Measurements from ENCODE around the gene EPHB2.
"Not testable (repeated sequence)": the region's sequence is repeated elsewhere in the genome, so short reads cannot be mapped to it uniquely, and the experiment has no call there.

The EPHB2 gene

DNA sequence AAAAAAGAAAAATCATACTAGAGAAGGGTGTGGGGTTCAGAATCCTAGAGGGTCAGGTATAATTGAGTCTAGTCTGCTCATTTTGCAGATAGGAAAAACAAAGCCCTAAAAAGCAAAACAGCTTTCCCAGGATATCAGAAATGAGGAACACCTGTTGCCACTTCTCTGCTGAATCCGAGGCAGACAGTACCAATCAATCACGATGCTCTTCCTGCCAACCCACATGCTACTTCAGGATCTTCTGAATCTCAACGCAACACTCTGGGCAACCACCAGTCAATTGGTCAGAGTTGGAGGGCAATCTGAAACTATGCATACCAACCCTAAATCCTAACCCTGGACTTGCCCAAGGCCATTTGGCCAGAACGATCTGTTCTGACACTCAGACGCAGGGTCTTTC lies 128.3 kb downstream of the EPHB2 start:
- no peak for DNase-seq (ENCODE audit: low spot score)

DNA sequence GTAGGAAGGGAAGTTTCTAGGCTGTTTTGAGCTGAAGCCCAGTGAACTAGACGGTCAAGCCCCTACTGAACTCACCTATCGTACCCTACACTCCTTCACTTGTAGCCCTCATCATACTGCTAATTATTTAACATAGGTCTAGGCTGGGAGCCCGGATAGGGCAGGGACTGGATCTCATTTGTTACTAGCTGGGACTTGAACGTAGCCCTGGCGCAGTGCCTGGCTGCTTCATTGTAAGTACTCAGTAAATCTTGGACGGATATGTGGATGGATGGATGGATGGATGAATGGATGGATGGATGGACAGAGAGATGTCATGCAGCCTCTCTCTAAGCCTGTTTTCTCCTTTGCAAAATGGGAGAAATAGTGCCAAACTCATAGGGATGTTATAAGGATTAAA lies 129.2 kb downstream of the EPHB2 start:
- no peak for DNase-seq (ENCODE audit: low spot score)

DNA sequence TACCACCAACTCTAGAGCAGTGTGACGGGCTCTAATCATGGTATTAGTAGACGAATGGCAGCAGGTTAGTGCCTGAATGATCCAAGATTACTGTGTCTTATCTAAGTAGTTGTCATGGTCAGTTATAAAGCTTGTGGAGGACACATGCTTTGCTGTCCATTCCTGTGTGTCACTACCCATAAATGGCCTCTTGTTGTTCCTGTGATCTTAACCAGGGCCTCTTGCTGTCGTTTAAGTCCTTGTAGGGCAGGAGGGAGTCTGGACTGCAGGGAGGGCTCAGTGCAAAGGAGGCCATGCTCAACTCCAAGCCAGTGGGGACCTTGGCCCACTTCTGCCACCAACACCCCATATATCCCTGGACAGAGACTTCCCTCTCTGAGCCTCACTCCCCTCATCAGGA lies 130.5 kb downstream of the EPHB2 start:
- no peak for DNase-seq (ENCODE audit: low spot score)

DNA sequence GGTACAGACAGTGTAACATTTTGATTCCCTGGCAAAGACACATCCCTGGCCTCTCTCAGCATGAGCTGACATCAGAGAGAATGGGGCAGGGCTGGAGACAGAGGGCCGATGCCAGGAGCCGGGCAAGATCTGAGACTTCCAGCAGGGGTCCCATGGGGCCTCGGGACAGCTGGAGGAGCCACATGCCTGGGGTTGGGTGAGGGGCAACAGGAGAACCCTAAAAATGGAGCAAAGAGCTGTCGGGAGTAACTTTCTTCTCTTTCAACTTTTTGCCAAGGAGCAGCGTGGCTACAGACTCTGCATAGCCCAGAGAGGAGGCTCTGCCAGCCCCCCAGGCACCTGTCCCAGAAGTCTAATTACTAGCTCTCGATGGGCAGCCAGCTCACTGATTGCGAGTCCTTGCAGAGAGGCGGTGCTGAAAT lies 131.2 kb downstream of the EPHB2 start:
- DNase-seq (ENCODE audit: low spot score): no peak

DNA sequence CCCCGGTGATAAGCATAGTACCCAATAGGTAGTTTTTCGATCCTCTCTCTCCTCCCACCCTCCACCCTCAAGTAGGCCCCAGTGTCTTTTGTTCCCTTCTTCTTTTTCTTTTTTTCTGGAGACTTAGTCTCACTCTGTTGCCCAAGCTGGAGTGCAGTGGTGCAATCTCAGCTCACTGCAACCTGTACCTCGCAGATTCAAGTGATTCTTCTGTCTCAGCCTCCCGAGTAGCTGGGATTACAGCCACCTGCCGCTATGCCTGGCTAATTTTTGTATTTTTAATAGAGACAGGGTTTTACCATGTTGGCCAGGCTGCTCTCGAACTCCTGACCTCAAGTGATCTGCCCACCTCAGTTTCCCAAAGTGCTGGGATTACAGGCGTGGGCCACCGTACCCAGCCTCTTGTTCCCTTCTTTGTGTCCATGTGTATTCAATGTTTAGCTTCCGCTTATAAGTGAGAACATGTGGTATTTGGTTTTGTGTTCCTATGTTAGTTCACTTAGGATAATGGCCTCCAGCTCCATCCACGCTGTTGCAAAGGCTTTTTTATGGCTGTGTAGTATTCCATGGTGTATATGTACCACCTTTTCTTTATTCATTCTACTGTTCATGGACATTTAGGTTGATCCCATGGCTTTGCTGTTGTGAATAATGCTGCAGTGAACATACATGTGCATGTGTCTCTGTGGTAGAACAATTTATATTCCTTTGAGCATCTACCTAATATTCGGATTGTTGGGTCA lies 133.0 kb downstream of the EPHB2 start:
- not testable (repeated sequence) for DNase-seq (ENCODE audit: low spot score)

DNA sequence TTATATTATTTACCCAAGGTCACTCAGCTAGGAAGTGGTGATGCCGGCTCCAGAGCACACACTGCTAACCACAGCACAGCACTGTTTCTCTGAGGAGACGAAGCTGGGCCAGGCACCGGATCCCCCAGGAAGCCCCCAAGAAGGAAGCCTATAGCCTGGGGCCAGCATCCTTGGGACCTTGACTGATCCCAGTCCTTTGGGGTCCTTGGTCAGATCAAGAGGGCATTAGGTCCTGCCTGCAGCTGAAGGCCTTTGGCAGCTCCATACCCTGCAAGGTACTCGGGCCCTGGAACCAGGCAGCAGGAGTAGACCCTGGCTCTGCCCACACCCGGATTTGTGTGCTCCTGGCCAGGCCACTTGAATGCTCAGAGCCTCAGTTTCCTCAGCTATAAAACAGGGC lies 134.0 kb downstream of the EPHB2 start:
- no peak for DNase-seq (ENCODE audit: low spot score)

DNA sequence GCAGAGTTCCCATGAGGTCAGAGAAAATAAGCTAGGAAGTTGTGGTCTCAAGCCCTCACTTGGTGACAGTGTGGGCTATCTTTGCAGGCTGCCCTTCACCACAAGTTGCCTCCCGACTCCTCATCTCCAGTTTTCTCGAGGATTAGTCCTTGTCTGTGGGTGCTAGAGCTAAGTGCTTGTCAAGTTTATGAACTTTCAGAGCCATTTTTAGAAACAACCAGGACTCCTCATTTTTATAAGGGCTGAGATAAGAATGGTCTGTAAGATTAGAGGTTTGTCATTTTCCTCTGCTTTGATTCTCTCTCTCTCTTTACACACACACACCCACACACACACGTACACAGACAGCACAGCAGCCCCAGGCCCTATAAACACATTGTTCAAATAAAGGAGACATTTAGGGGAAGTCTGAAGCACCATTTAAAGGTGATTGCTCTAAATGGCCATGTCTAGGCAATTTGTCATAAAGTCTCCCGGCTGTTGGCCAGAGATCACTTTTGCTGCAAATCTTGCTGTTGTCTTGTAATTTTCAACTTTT lies 134.8 kb downstream of the EPHB2 start:
- DNase-seq (ENCODE audit: low spot score): no peak

DNA sequence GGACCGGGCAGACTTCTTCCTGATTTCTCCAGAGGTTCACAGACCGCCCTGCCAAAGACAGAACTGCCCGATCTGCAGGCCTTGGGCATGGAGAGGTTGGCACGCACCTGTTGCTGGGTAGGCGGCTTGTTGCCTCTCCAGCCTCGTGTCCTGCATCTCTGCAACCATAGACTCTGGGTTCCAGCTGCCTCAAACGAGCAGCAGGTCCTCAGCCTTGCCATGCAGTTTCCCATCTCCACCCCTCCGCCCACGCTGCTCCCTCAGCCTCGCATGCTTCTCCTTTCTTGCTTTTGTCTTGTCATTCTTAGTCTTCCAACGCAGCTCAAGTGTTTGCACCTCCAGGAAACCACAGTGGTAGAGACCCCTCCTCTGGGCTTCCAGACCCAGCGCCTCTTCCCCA lies 135.8 kb downstream of the EPHB2 start:
- no peak for DNase-seq (ENCODE audit: low spot score)

DNA sequence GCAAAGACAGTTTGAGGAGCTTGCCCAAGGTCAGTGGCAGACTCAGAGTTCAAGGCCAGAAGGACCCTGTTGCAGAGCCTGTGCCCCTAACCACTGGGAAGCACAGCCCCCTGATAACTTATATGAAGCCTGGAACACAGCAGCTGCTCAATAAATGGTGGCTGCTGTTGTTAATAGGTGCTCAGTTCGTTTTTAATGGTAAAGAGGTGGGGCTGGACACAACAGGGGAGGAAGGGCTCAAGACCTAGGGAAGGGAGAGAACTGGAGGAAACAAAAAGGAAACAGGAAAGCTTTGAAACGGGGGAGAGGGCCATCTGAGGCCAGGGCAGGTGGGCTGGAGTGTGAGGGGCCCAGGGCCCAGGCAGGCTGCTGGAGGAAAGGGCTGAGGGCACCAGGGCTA lies 136.6 kb downstream of the EPHB2 start:
- DNase-seq (ENCODE audit: low spot score): no peak

DNA sequence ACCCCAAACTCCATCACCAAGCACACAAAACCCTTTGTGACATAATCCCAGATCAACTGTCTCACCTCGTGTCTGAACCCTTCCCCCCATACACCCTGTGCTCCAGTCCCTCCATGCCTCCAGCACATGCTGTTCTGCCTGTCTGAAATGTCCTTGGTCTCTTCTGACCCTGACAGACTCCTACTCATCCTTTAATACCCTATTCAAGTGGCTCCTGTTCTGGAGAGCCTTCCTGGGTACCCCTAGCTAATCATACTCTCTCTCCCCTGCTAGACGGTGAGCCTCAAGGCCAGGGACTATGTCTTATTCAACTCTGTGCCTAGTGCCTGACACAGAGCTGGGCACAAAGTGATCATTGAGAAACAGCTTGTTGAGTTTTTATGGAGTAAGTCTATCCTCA lies 137.1 kb downstream of the EPHB2 start:
- DNase-seq (ENCODE audit: low spot score): no peak

DNA sequence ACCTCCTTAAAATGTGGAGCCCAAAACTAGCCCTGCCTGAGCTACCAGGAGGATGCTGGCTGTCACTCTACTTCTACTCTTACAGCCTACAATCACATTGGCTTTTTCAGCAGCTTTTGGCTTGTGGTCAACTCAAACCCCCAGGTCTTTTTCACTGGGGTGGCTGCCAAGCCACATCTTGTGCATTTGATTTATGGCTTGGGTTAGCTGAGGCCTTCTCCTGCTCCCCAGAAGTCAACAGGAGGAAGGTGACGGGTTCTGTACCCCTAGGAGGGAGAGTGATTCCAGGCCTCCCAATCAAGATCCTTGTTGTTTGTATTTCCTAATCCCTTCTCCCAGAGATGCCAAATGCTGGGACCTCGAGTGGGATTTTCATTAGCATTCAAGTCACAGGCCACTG lies 137.8 kb downstream of the EPHB2 start:
- DNase-seq (ENCODE audit: low spot score): no peak

DNA sequence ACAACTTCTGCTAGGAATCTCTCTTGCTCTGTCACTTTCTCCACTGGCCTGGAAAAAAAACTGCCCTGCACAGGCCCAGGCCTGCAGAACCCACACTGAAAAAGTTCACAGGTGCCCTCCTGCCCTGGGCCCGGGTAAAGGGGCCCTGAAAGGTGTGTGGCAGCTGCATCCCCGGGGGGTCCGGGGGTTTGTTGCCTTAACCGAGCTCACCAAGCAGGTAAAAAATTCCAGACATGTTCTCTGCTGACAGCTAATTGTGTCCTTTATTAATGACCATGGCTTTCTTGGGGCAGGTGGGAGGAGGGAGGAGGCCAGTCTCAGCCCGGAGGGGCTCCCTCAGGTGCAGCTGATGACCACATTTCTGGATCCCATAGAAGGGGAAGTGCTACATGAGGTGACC lies 139.1 kb downstream of the EPHB2 start:
- DNase-seq (ENCODE audit: low spot score): no peak

DNA sequence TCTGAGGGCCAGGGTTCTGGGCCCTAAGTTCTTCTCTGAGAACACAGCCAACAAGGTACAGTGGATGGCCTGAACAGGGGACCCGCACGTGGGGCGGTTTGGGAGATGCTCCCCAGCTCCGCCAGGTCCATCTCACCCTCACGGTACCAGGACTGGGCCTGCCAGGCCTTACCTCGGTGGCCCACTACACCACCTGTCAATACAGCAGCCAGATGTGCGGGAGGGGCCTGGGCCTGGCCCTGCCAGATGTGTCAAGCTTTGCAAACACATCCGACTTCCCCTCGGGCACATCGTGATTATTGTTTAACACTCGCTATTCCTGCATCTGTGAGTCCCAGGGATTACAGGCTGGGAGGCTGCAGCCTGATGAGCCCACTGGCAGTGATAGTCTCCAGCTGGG lies 139.6 kb downstream of the EPHB2 start:
- no peak for DNase-seq (ENCODE audit: low spot score)

DNA sequence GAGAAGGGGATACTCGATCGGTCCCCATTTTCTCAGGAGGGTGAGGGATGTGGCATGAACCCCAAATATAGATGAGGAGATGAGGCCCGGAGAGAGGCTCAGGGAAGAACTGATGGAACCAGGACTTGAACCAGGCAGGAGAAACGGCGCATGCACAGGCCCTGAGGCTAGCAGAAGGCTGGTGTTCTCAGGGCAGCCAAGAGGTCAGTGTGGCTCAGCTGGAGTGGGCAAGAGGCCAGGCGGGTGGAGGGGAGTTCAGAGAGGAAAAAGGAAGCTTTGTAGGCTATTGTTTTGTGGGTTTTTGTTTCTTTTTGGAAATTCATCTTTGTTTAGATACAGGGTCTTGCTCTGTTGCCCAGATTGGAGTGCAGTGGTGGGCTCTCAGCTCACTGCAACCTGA lies 140.0 kb downstream of the EPHB2 start:
- DNase-seq (ENCODE audit: low spot score): no peak

DNA sequence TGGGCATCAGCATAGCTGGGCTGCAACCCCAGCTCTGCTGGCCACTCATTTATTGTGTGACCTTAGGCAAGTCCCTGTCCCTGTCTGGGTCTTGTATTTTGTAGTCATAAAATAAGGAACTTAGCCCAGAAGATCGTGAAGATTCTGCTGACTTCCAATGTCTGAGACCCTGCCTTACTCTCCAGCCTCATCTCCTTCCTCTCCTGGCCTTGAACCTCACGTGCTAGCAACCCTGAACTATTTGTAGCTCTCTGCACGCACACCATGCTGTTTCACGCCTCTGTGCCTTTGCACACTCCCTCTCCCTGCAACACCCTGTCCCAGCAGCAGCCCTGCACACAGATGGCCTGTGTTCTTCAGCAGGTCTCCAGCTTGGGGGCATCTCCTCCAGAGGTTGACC lies 140.9 kb downstream of the EPHB2 start:
- no peak for DNase-seq (ENCODE audit: low spot score)

DNA sequence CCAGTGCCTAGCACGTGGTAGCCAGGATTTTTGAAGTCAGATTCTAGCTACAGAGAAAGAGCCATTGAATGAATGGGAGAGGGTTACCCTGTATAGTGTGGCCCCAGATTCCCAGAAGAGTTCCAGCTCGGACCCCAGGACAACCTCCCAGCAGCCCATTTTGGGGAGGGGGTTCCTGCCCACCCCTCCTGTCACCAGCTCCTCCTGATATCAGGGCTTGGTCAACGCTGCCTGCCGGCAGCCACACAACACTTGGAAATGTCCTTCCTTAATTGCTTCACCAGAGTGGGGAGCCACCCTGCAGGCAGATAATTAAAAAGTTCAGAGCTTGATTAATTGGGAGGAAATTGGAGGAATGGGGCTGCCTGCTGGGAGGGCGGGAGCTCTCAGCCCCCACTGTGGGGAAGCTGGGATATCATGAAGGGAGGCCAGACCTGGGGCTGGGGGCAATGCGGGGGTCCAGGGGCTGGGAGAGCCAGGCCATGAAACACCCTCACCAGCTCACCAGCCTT lies 141.6 kb downstream of the EPHB2 start:
- no peak for DNase-seq (ENCODE audit: low spot score)

DNA sequence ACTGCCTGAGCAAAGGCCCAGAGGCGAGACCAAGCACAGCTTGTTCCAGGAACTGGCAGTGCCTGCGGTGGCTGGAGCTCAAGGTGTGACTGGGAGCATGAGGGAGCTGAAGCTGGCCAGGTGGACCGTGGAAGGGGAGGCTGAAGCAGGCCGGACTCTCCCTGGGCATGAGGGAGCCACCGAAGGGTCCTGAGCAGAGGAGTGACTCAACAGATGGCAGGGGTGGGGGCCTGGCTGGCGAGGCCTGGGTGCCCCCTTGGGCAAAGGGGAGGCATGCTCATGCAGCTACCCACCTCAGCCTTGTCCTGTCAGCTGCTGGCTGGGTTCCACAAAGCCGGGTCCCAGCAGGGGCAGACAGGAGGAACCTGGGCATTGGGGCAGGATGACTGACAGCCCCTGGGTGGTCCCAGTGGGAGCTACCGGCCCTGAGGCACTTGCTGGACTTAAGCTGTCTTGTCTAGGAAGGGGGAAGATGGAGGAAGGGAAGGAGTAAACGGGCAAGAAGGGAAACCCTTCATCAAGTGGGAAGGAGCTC lies 143.1 kb downstream of the EPHB2 start:
- no peak for DNase-seq (ENCODE audit: low spot score)

DNA sequence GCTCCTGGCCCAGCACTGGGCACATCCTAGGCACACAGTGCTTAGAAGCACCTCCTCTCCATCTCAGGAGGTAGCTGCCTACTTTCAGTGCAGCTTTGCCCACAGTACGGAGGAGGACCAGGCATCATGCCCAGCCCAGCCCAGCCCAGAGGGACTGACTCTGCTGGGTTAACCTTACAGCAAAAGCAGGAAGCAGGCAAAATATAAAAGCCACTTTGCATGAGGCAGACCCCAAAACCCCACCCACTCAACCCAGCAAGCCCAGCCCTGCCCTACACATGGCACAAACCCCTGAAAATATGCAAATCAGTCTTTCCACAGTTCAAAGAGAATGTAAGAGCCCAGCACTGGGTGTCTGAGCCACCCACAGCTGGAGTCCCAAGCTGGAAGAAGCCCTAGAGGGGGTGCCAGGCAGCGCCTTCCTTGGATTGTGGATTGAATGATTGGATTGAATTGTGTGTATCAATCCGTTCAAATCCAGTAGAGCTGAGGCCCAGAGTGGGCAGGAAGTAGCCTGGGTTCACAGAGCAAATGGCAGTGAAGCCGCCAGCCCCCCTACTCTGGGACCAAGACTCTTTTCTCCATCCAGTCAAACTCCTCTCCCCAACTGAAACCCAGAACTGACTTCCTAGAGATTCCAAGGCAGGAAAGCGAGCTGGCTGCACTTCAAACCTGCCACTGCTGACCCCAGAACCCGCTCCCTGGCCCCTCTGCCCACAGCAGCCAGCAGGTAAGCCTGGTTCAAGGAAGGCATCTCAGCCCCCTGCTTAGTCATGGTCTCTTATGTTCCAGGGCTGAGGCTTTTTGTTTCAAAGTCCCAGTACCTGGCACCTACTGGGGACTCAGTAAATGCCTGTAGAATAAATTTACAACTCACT lies 144.3 kb downstream of the EPHB2 start:
- DNase-seq (ENCODE audit: low spot score): no peak

DNA sequence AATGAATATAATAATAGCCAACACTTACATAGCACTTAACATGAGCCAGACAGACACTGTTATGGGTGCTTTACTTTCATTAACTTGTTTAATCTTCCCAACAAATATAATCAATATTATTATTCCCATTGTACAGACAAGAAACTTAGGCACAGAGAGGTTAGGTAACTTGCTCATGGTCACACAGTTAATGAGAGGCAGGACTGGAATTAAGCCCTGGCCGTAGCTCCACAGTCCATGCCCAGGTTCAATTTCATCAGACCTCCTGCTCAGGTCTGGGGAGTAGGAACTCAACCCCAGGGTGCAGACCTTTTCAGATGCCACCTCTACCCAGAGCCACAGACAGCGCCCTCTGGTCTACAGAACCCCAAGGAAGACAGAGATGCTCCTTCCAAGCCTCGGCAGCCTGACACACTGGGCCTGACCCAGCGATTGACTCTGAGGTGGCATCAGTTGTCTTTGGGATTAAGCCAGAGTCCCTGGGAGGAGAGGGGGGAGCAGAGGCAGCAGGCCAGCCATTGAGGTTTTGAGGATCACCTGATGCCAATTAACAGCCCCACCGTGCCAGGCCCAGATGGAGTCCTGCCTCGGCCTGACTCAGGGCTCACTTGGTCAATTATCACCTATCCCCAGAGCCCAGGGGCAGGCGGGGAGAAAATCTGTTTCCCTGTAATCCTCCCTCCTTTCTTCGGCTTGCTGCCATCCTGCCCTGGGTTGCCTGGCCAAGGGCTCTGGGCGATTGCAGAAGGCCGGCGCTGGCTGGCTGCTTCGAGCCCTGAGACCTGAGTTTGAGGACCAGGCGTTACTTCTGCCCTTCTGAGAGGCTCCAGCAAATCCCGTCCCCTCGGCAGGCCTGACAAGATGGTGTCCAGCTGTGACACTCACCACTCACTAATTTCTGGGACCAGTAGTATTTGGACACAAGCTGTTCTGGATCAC lies 145.3 kb downstream of the EPHB2 start:
- DNase-seq (ENCODE audit: low spot score): no peak

DNA sequence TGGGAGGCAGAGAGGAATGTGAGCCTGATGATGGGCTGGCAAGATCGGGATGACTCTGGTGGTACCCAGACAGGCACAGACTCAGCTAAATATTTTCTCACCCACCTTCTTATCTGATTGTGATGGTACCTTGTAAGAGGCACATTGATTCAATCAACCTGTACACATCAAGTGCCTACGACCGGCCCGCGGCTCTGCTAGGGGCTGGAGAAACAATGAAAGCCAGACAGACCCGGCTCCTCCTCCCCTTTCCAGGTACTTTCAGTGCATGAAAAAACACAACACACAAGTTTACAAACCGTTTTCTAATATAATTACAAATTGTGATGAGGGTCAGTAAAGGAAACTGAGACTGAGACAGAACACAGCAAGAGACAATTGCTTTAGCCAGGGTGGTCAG lies 147.0 kb downstream of the EPHB2 start:
- DNase-seq (ENCODE audit: low spot score): no peak

DNA sequence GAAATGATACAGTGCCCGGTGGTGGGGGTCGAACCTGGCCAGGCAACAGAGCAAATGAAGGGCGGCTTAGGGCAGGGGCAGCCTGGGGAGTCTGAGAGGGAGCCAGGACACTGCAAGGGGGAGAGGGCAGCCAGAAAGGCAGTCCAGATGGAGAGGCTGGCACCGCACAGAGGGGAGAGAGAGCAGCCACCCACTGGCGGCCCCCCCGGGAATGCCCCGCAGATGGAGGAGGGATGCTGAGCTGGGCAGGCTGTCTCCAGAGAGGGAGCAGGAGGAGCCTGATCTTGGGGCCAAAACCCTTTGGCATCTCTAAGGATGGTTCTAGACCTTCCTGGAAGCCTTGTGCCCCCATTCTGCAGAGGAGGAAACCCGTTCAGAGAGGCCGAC lies 149.8 kb downstream of the EPHB2 start:
- no peak for DNase-seq (ENCODE audit: low spot score)
